Mesenchymal stem cell (in vitro differentiated cells and primary cell): ENCODE results near the gene CREB1.
A peak's percentile ranks its signal among the peaks of the same experiment; 100 is the strongest.

Experiments
- DNase-seq: peaks from one replicate; pipeline ENCODE4 v3.0.0-alpha.2; 2013
- H2AFZ ChIP-seq: one replicate; pipeline ENCODE4 v1.6.1; 2013; ENCODE audit warnings: low read depth, mild to moderate bottlenecking, control low read depth, inconsistent platforms, low read length, moderate library complexity
- H2AK5ac ChIP-seq: 2 replicates; pipeline ENCODE4 v1.6.1; 2013; ENCODE audit warnings: low read length, moderate library complexity, mild to moderate bottlenecking, inconsistent platforms; ENCODE audit not compliant: severe bottlenecking
- H2BK120ac ChIP-seq: one replicate; pipeline ENCODE4 v1.6.1; 2013; ENCODE audit warnings: low read depth, mild to moderate bottlenecking, inconsistent platforms, low read length, moderate library complexity
- H2BK12ac ChIP-seq, 2 experiments: one replicate each; pipeline ENCODE4 v1.6.1; 2013; ENCODE audit warnings: inconsistent platforms in 2 of 2, low read length in 2 of 2, mild to moderate bottlenecking in 2 of 2, moderate library complexity in 2 of 2, control low read depth in 1 of 2
- H2BK15ac ChIP-seq: one replicate; pipeline ENCODE4 v1.6.1; 2013; ENCODE audit warnings: mild to moderate bottlenecking, low read depth, inconsistent platforms; ENCODE audit not compliant: poor library complexity, severe bottlenecking
- H2BK5ac ChIP-seq: 2 replicates; pipeline ENCODE4 v1.6.1; 2013; ENCODE audit warnings: low read depth, mild to moderate bottlenecking, low read length, control low read depth, inconsistent platforms; ENCODE audit not compliant: poor library complexity, severe bottlenecking
- H3K14ac ChIP-seq, 2 experiments: one replicate each; pipeline ENCODE4 v1.6.1; 2013; ENCODE audit warnings: inconsistent platforms in 2 of 2, low read length in 2 of 2, control low read depth in 1 of 2, mild to moderate bottlenecking in 1 of 2, moderate library complexity in 1 of 2
- H3K18ac ChIP-seq, 2 experiments: one replicate each; pipeline ENCODE4 v1.6.1; 2013; ENCODE audit warnings: inconsistent platforms in 2 of 2, low read length in 2 of 2, control low read depth in 1 of 2, low read depth in 1 of 2, mild to moderate bottlenecking in 1 of 2
- H3K23ac ChIP-seq, 2 experiments: one replicate each; pipeline ENCODE4 v1.6.1; 2013; ENCODE audit warnings: inconsistent platforms in 2 of 2, low read length in 2 of 2, mild to moderate bottlenecking in 2 of 2, moderate library complexity in 2 of 2, control low read depth in 1 of 2
- H3K27ac ChIP-seq: 2 replicates; pipeline ENCODE4 v1.5.1; 2013; ENCODE audit warnings: mild to moderate bottlenecking, moderate library complexity, low read length, control low read depth, inconsistent platforms; ENCODE audit not compliant: poor library complexity, severe bottlenecking
- H3K27me3 ChIP-seq, 2 experiments: 2 replicates each; pipeline versions ENCODE4 v1.6.1 to v1.7.0; 2013; ENCODE audit warnings: low read length in 2 of 2, mild to moderate bottlenecking in 2 of 2, moderate library complexity in 2 of 2, control low read depth in 1 of 2, inconsistent platforms in 1 of 2; ENCODE audit not compliant: control insufficient read depth in 1 of 2, insufficient read depth in 1 of 2
- H3K36me3 ChIP-seq, 2 experiments: 2 replicates each; pipeline versions ENCODE4 v1.6.1 to v1.7.0; 2013; ENCODE audit warnings: low read length in 2 of 2, control low read depth in 1 of 2, inconsistent platforms in 1 of 2, low read depth in 1 of 2, mild to moderate bottlenecking in 1 of 2; ENCODE audit not compliant: insufficient read depth in 2 of 2, control insufficient read depth in 1 of 2
- H3K4ac ChIP-seq, 2 experiments: one replicate each; pipeline ENCODE4 v1.6.1; 2013; ENCODE audit warnings: inconsistent platforms in 2 of 2, low read length in 2 of 2, mild to moderate bottlenecking in 2 of 2, moderate library complexity in 2 of 2, control low read depth in 1 of 2, low read depth in 1 of 2
- H3K4me1 ChIP-seq: 2 replicates; pipeline ENCODE4 v1.6.1; 2013; ENCODE audit warnings: low read depth, low read length, control low read depth; ENCODE audit not compliant: control insufficient read depth, insufficient read depth
- H3K4me2 ChIP-seq: 2 replicates; pipeline ENCODE4 v1.6.1; 2013; ENCODE audit warnings: low read length, mild to moderate bottlenecking, inconsistent platforms; ENCODE audit not compliant: poor library complexity, severe bottlenecking
- H3K4me3 ChIP-seq, 2 experiments: 2 replicates each; pipeline versions ENCODE4 v1.5.1 to v1.7.0; 2013; ENCODE audit warnings: low read length in 2 of 2, mild to moderate bottlenecking in 2 of 2, control low read depth in 1 of 2, low read depth in 1 of 2; ENCODE audit not compliant: insufficient read depth in 1 of 2
- H3K79me1 ChIP-seq: replicated peaks from 2 replicates; pipeline ENCODE4 v1.6.1; 2013; ENCODE audit warnings: mild to moderate bottlenecking, control low read depth, low read length, inconsistent platforms; ENCODE audit not compliant: poor library complexity, severe bottlenecking
- H3K9ac ChIP-seq: 2 replicates; pipeline ENCODE4 v1.7.0; 2013; ENCODE audit warnings: mild to moderate bottlenecking, low read length, moderate library complexity
- H3K9me3 ChIP-seq: 2 replicates; pipeline ENCODE4 v1.7.0; 2013; ENCODE audit warnings: mild to moderate bottlenecking, low read length; ENCODE audit not compliant: control insufficient read depth
- H4K8ac ChIP-seq: one replicate; pipeline ENCODE4 v1.6.1; 2013; ENCODE audit warnings: inconsistent platforms, mild to moderate bottlenecking, low read length, moderate library complexity
- H4K91ac ChIP-seq: one replicate; pipeline ENCODE4 v1.6.1; 2013; ENCODE audit warnings: mild to moderate bottlenecking, low read length, inconsistent platforms
- WGBS: methylation state at CpG from one replicate; pipeline ENCODE4 v1.1.7; 2013; ENCODE audit warnings: mixed read lengths; 5-methylcytosine and 5-hydroxymethylcytosine counted together

The CREB1 gene

GRCh38 chr2:207594731-207595130, 65.0 kb downstream of the CREB1 start:
- Histone ChIP-seq H2AK5ac (no peak overlapping the region), H3K9ac (no peak overlapping the region), H3K9me3 (peaks cover 23% of the 10 kb centered on the region), H4K8ac (no peak overlapping the region), H3K79me1 (peaks cover 9% of the 10 kb centered on the region), H2AFZ (no peak overlapping the region), H3K4me3 (no peak overlapping the region), H3K4me2 (no peak overlapping the region), H2BK120ac (no peak overlapping the region), H2BK5ac (no peak overlapping the region), H3K4me1 (no peaks in the 10 kb centered on the region), H3K27me3 (no peaks in the 10 kb centered on the region), H3K27ac (no peak overlapping the region), H2BK12ac (no peak overlapping the region), H2BK15ac (no peak overlapping the region), H4K91ac (no peak overlapping the region), H3K4ac (no peak overlapping the region), H3K18ac (no peak overlapping the region), H3K14ac (no peak overlapping the region), H3K36me3 (peaks cover 20 to 79% of the 10 kb centered on the region in 2 experiments), H3K23ac (no peak overlapping the region)
- no peak for DNase-seq
- WGBS = no CpG with 5 or more reads among the region's 4 CpGs

- Histone ChIP-seq H3K4me3 (no peak overlapping the region), H2AFZ (no peak overlapping the region)
Observed at GRCh38 chr2:207599636-207600035, 69.9 kb downstream of the CREB1 start.

GRCh38 chr2:207600231-207600630, 70.5 kb downstream of the CREB1 start:
- Histone ChIP-seq H3K23ac (no peak overlapping the region), H2BK15ac (no peak overlapping the region), H2AFZ (no peak overlapping the region), H3K4me2 (no peak overlapping the region), H3K4me3 (no peak overlapping the region), H4K91ac (no peak overlapping the region), H2BK12ac (no peak overlapping the region), H3K4me1 (no peaks in the 10 kb centered on the region), H3K27me3 (no peaks in the 10 kb centered on the region), H3K4ac (no peak overlapping the region), H2BK5ac (no peak overlapping the region), H2BK120ac (no peak overlapping the region), H3K14ac (no peak overlapping the region), H2AK5ac (no peak overlapping the region), H3K27ac (no peak overlapping the region), H3K18ac (no peak overlapping the region), H4K8ac (no peak overlapping the region), H3K9me3 (no peaks in the 10 kb centered on the region), H3K9ac (no peak overlapping the region), H3K36me3 (peaks cover 6 to 50% of the 10 kb centered on the region in 2 experiments), H3K79me1 (peaks cover 5% of the 10 kb centered on the region)
- DNase-seq = no peak

More at GRCh38 chr2:207599636-207600035, 69.9 kb downstream of the CREB1 start:
- no peak overlapping the region for H4K91ac ChIP-seq
- no peak overlapping the region for H2BK12ac ChIP-seq
- no peak overlapping the region for H3K4ac ChIP-seq
- H3K27ac ChIP-seq = no peak overlapping the region
- no peaks in the 10 kb centered on the region for H3K9me3 ChIP-seq
- H3K36me3 ChIP-seq = peaks cover 6 to 53% of the 10 kb centered on the region in 2 experiments
- peaks cover 5% of the 10 kb centered on the region for H3K79me1 ChIP-seq
- H4K8ac ChIP-seq = no peak overlapping the region
- no peak overlapping the region for H2BK5ac ChIP-seq
- no peak overlapping the region for H2AK5ac ChIP-seq
- no peak overlapping the region for H3K9ac ChIP-seq
- no peak overlapping the region for H2BK120ac ChIP-seq
- H3K4me2 ChIP-seq = no peak overlapping the region
- no peaks in the 10 kb centered on the region for H3K27me3 ChIP-seq
- no peak overlapping the region for H3K18ac ChIP-seq
- H3K14ac ChIP-seq = no peak overlapping the region
- H2BK15ac ChIP-seq = no peak overlapping the region
- no peak for DNase-seq
- H3K4me1 ChIP-seq = no peaks in the 10 kb centered on the region
- H3K23ac ChIP-seq = no peak overlapping the region

- DNase-seq = peak; percentile 17
- Histone ChIP-seq H3K9me3 (no peaks in the 10 kb centered on the region), H3K27ac (no peak overlapping the region), H2BK5ac (no peak overlapping the region), H3K18ac (no peak overlapping the region), H3K14ac (no peak overlapping the region), H2BK15ac (no peak overlapping the region), H3K79me1 (peaks cover 2% of the 10 kb centered on the region), H3K4me2 (no peak overlapping the region), H2BK12ac (no peak overlapping the region), H2AFZ (no peak overlapping the region), H2BK120ac (no peak overlapping the region), H3K36me3 (peaks cover 0 to 35% of the 10 kb centered on the region in 2 experiments), H3K9ac (no peak overlapping the region), H3K27me3 (no peaks in the 10 kb centered on the region), H3K4me1 (no peaks in the 10 kb centered on the region), H2AK5ac (no peak overlapping the region), H4K91ac (no peak overlapping the region), H4K8ac (no peak overlapping the region), H3K4ac (no peak overlapping the region), H3K4me3 (no peak overlapping the region), H3K23ac (no peak overlapping the region)
- WGBS = 100% methylated on average over 1 of the region's 1 CpG
Observed at GRCh38 chr2:207601774-207602173, 72.0 kb downstream of the CREB1 start.
